GM12878 (cell line): Measurements from ENCODE around the gene PKNOX1. TPM values are rescaled to one million over a fixed set of nuclear protein-coding genes. Genes with fewer than 3 reads are reported as not detected.
"Not testable (repeated sequence)": the region's sequence is repeated elsewhere in the genome, so short reads cannot be mapped to it uniquely, and the experiment has no call there.

ENCODE experiments used
- ATAC-seq: fragments of 200-7000 bp; cut with Tn5 transposase; 3 replicates; pipeline ENCODE4 v1.9.1; 2020; ENCODE audit warnings: mild to moderate bottlenecking, moderate library complexity
- BruUV-seq: library from RNA; stranded (reverse); fragments of 400-500 nt; replicated peaks from 2 replicates; lab custom pipeline; 2021; lab: Mats Ljungman, UMichigan
- CTCF ChIA-PET: fragments of 300-600 bp; sonication (Branson Sonifier 250); formaldehyde crosslinking; extraction: SDS; loops from one replicate; lab custom pipeline; 2021; ENCODE audit warnings: inconsistent platforms; lab: Yijun Ruan, JAX
- POLR2A ChIA-PET: fragments of 350-600 bp; formaldehyde crosslinking; extraction: SDS; loops from one replicate; lab custom pipeline; 2021; ENCODE audit warnings: inconsistent platforms; lab: Charles Lee
- RAD21 ChIA-PET: fragments of 300-600 bp; sonication (Branson Sonifier 250); formaldehyde crosslinking; loops from one replicate; lab custom pipeline; 2023; ENCODE audit warnings: antibody characterized with exemption; ENCODE audit not compliant: unreplicated experiment; lab: Charles Lee
- SMC1A ChIA-PET: fragments of 300-600 bp; sonication (Branson Sonifier 250); formaldehyde crosslinking; loops from one replicate; lab custom pipeline; 2023; ENCODE audit not compliant: unreplicated experiment, uncharacterized antibody; lab: Charles Lee
- DNase-seq: peaks from one replicate; pipeline ENCODE4 v3.0.0-alpha.2; 2011; ENCODE audit warnings: low read depth, low spot score
- FAIRE-seq: peaks from 3 replicates; lab custom pipeline; 2011; peaks lifted over from hg19 to GRCh38; lab: Jason Lieb, UNC
- H2AFZ ChIP-seq: 2 replicates; pipeline ENCODE4 v1.6.0; 2011; ENCODE audit warnings: low read depth, low read length, control low read depth; ENCODE audit not compliant: control insufficient read depth
- H3K27ac ChIP-seq: 2 replicates; pipeline ENCODE4 v1.5.1; 2011; ENCODE audit warnings: control low read depth; ENCODE audit not compliant: control insufficient read depth, insufficient read depth
- H3K27me3 ChIP-seq, 2 experiments: replicated peaks in 1 of 2; 2 replicates each; pipeline versions ENCODE4 v1.6.0 to v1.6.1; 2011; ENCODE audit warnings: low read length in 1 of 2; ENCODE audit not compliant: control insufficient read depth in 2 of 2, insufficient read depth in 2 of 2
- H3K36me3 ChIP-seq, 2 experiments: 2 replicates each; pipeline ENCODE4 v1.5.1; 2011; ENCODE audit warnings: low read length in 1 of 2; ENCODE audit not compliant: control insufficient read depth in 2 of 2, insufficient read depth in 2 of 2
- H3K4me1 ChIP-seq: 2 replicates; pipeline ENCODE4 v1.6.1; 2011; ENCODE audit warnings: mild to moderate bottlenecking, low read length, moderate library complexity, mixed read lengths; ENCODE audit not compliant: control insufficient read depth, insufficient read depth
- H3K4me2 ChIP-seq: 2 replicates; pipeline ENCODE4 v1.6.0; 2011; ENCODE audit warnings: control low read depth; ENCODE audit not compliant: control insufficient read depth, insufficient read depth
- H3K4me3 ChIP-seq: fragments of 200-600 bp; sonication (generic); 2 replicates; pipeline ENCODE4 v1.5.1; 2016
- H3K79me2 ChIP-seq: 2 replicates; pipeline ENCODE4 v1.6.0; 2011; ENCODE audit warnings: low read length; ENCODE audit not compliant: control insufficient read depth, insufficient read depth
- H3K9ac ChIP-seq: 2 replicates; pipeline ENCODE4 v1.8.0; 2011; ENCODE audit warnings: low read length, control low read depth, mixed read lengths; ENCODE audit not compliant: control insufficient read depth, insufficient read depth
- H3K9me3 ChIP-seq: replicated peaks from 3 replicates; pipeline ENCODE4 v1.5.1; 2011; ENCODE audit warnings: mild to moderate bottlenecking, low read length; ENCODE audit not compliant: control insufficient read depth, insufficient read depth
- H4K20me1 ChIP-seq: 2 replicates; pipeline ENCODE4 v1.6.0; 2011; ENCODE audit not compliant: control insufficient read depth, insufficient read depth
- CREB1 ChIP-seq: IDR thresholded peaks from 2 replicates; pipeline ENCODE4 v1.6.1; 2012; ENCODE audit warnings: low read depth, mild to moderate bottlenecking, inconsistent platforms
- PML ChIP-seq: IDR thresholded peaks from 2 replicates; pipeline ENCODE4 v1.6.1; 2012; ENCODE audit warnings: low read length, inconsistent platforms
- WGBS: methylation state at CpG from one replicate; pipeline ENCODE4 v1.1.6; 2016; ENCODE audit warnings: low lambda C conversion rate; ENCODE audit not compliant: insufficient replicate concordance, insufficient coverage; ENCODE audit errors: missing lambda C conversion rate; 5-methylcytosine and 5-hydroxymethylcytosine counted together
- in situ Hi-C: fragments of 300-500 bp; cut with MboI; formaldehyde crosslinking; loops from 9 replicates; pipeline ENCODE4 v1.14.3; 2018; ENCODE audit warnings: mixed read lengths
- intact Hi-C: fragments of 100-400 bp; cut with micrococcal nuclease; formaldehyde crosslinking; loops from one replicate; pipeline ENCODE4 v1.14.2; 2022; ENCODE audit not compliant: unreplicated experiment
- polyA plus RNA-seq, 11 experiments: library from polyadenylated mRNA; depleted of rRNA in 4 of 11; unstranded in 6 of 11; stranded (reverse) in 5 of 11; fragments of >200 nt; fragmentation: Nextera tagmentation in 4 of 11; fragmentation: Illumina TruSeq in 1 of 11; extraction: Ambion mirVana in 4 of 11; extraction: Trizol in 1 of 11; gene quantifications; 1 replicate in 1 of 11; 2 replicates in 10 of 11; pipeline versions ENCODE4 v1.2.1 to v1.2.3, GENCODE V29; 2011 to 2016; ENCODE audit warnings: inconsistent platforms in 2 of 11, missing spikeins in 2 of 11, low read depth in 1 of 11
- total RNA-seq, 4 experiments: library from RNA; depleted of rRNA in 3 of 4; stranded (reverse); fragments of >200 nt in 3 of 4; fragmentation: Illumina TruSeq in 1 of 4; extraction: Trizol in 1 of 4; gene quantifications; 2 replicates each; pipeline versions ENCODE4 v1.2.1 to v1.2.3, GENCODE V29; 2013 to 2021

PKNOX1 gene
- total and polyA plus RNA-seq, 10 of the 15 experiments (the other 5 are each of a cell fraction or from before 2014, with no cell fraction given): 6.9 to 23.7 (median 13.2) TPM

DNA sequence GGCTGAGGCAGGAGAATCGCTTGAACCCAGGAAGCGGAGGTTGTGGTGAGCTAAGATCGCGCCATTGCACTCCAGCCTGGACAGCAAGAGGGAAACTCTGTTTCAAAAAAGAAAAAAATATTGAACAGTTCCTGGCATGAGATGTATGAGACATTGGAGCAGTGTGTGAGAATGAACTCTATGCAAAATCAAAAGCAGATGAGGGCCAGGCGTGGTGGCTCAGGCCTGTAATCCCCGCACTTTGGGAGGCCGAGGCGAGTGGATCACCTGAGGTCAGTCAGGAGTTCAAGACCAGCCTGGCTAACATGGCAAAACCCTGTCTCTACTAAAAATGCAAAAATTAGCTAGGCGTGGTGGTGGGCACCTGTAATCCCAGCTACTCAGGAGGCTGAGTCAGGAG lies 6.7 kb upstream of the PKNOX1 start:
- SMC1A ChIA-PET, BruUV-seq, H3K4me1 ChIP-seq, H3K27me3 ChIP-seq, H3K4me2 ChIP-seq, DNase-seq, H4K20me1 ChIP-seq, H3K36me3 ChIP-seq, intact Hi-C loops, ATAC-seq, H3K79me2 ChIP-seq, H3K4me3 ChIP-seq, H3K27ac ChIP-seq, H2AFZ ChIP-seq, H3K9me3 ChIP-seq, in situ Hi-C loops, CTCF ChIA-PET, H3K9ac ChIP-seq, RAD21 ChIA-PET, FAIRE-seq, POLR2A ChIA-PET: not testable (repeated sequence)
- 92% methylated on average over 9 of the region's 9 CpGs for WGBS

- H3K4me1 ChIP-seq: peaks cover 6% of the 10 kb centered on the region; the same call in 1 of the 2 replicates
- intact Hi-C loops: no loop called here
- no peak for DNase-seq
- RAD21 ChIA-PET: no interaction called here
- TF ChIP-seq PML: no peak
- no peak for TF ChIP-seq CREB1
- TF ChIP-seq, all 136 proteins: peak for 0
- ChIA-PET POLR2A (no interaction called here), CTCF (no interaction called here), SMC1A (no interaction called here)
- no peaks in the 10 kb centered on the region for H3K9me3 ChIP-seq
- H2AFZ ChIP-seq: no peak overlapping the region
- no peak overlapping the region for H3K9ac ChIP-seq
- no TSS peak for BruUV-seq
- H3K4me3 ChIP-seq: no peak overlapping the region
- no peaks in the 10 kb centered on the region for H3K27me3 ChIP-seq
- no peak for FAIRE-seq
- H4K20me1 ChIP-seq: no peaks in the 10 kb centered on the region
- WGBS: 51% methylated on average over 6 of the region's 6 CpGs
- no peak overlapping the region for H3K27ac ChIP-seq
- in situ Hi-C loops: no loop called here
- no peaks in the 10 kb centered on the region for H3K36me3 ChIP-seq
- H3K79me2 ChIP-seq: no peaks in the 10 kb centered on the region
- no peak overlapping the region for H3K4me2 ChIP-seq
- ATAC-seq: no peak
Measured at GRCh38 chr21:42969193-42969600, 5.2 kb upstream of the PKNOX1 start.
